Omental fat pad (tissue), 4 donors: ENCODE data around the gene SDHAF4. TPM values are rescaled to one million over a fixed set of nuclear protein-coding genes. Genes with fewer than 3 reads are reported as not detected.
"Not testable (repeated sequence)": the region's sequence is repeated elsewhere in the genome, so short reads cannot be mapped to it uniquely, and the experiment has no call there.

Experiments
- ATAC-seq: fragments of 150-250 bp; one replicate; pipeline ENCODE4 v1.9.1; 2016; ENCODE audit warnings: mild to moderate bottlenecking, moderate library complexity; ENCODE audit not compliant: low FRiP score
- DNase-seq: peaks from one replicate; pipeline ENCODE4 v3.0.0-alpha.2; 2019; ENCODE audit warnings: low spot score
- CTCF ChIP-seq, 3 donors: fragments of 450-650 bp; IDR thresholded peaks; one replicate each; pipeline ENCODE4 v1.5.1; 2016 to 2017; ENCODE audit warnings: antibody characterized with exemption in 3 of 3, mild to moderate bottlenecking in 3 of 3, moderate library complexity in 2 of 3
- total RNA-seq, 4 donors: library from RNA; depleted of rRNA; stranded (reverse); fragments of >200 nt; gene quantifications; one replicate each; pipeline ENCODE4 v1.1.0, GENCODE V29; 2016

Gene SDHAF4
- total RNA-seq, 4 donors from 2014 or later = 2.6 to 9.4 (median 7.3) TPM

DNA sequence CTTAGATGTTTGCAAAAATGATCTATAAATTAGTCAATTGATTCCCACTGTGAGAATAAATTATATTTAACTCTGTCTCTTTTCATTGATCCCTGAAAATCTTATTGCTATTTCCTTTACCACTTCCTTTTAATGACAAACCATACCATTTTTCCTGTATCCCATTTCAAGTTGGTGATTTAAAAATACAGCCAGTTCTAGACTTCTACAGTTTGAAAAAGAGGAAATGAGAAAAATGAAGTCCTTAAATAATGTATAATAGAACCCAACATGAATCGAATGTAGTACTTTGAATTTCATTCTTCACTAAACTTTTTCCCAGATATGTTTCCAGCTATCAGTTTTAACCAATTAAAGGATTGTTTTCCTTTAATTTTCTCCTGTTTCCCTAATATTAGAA, 29.5 kb upstream of the SDHAF4 start:
- DNase-seq (no peak), ATAC-seq (no peak)
- no peak for TF ChIP-seq CTCF (IDR thresholded peaks at IDR 0.05)

DNA sequence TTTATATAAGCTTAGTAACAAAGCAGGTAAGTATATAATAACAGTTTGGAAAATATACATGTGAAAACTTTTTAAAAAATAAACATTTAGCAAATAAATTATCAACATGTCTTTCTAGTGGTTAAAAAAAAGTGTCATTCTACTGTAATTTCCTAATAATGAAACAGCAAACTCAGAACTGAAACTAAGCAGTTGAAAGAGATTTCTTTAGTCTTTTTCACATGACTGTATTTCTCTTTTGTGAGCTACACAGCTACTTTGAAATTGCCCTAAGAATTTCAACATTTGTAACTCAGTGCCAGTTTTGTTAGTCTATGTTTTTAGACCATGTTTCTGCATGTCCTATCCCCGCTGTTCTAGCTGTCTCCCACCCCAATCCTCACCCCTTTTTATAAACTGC, 28.4 kb upstream of the SDHAF4 start:
- DNase-seq (no peak), ATAC-seq (no peak)
- no peak for TF ChIP-seq CTCF (IDR thresholded peaks at IDR 0.05)

GRCh38 chr6:70547313-70547712, 19.4 kb upstream of the SDHAF4 start:
- ATAC-seq (no peak), DNase-seq (no peak)
- no peak for TF ChIP-seq CTCF (IDR thresholded peaks at IDR 0.05)

DNA sequence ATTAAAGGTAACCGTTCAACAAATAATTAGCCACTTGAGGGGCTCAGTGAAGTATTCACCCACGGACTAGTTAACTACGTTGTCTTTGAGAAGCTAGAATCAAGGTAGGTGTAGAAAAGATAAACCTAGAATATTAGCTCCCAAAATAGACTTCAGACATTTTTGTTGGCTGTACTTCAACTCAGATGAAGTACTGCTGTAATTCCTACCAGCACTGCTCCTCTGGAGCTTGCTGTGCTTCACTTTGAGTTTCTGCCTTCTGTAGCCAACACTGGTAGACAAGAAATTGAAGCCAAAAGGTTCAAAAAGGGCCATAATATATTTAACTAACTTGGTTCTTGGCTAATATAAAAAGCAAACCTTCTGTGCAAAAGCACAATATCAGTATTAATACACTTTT, 18.8 kb upstream of the SDHAF4 start:
- DNase-seq = no peak
- ATAC-seq = no peak
- TF ChIP-seq CTCF (IDR thresholded peaks at IDR 0.05) = no peak

- ATAC-seq (no peak), DNase-seq (no peak)
- TF ChIP-seq CTCF (IDR thresholded peaks at IDR 0.05) = no peak
These were observed 17.4 kb upstream of the SDHAF4 start for GRCh38 chr6:70549327-70549726.

GRCh38 chr6:70551566-70551965, 15.2 kb upstream of the SDHAF4 start:
- TF ChIP-seq CTCF (IDR thresholded peaks at IDR 0.05) = no peak
- ATAC-seq (no peak), DNase-seq (no peak)

DNA sequence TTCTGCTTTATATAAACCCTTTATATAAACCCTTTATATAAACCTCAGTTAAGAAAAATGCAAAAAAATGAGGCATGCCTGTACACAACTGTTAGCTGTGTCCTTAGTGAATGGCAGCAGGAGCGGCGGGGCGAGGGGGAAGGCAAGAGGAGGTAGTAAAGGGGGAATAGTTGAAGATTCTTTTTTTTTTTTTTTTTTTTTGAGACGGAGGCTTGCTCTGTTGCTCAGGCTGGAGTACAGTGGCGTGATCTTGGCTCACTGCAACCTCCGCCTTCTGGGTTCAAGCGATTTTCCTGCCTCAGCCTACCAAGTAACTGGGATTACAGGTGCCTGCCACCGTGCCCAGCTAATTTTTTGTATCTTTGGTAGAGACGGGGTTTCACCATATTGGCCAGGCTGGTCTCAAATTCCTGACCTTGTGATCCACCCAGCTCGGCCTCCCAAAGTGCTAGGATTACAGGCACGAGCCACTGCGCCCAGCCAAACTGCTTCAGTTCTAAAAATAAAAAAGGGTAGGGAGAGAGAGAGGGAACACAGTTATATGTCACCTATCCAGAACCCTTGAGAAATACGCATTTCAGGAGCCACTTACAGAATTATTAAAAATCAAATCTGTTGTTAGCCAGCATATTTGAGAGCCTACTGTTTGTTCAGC, 14.3 kb upstream of the SDHAF4 start:
- not testable (repeated sequence) for DNase-seq, ATAC-seq
